DND-41 (cell line): ENCODE results near the gene APOL3.
A peak's percentile ranks its signal among the peaks of the same experiment; 100 is the strongest.
"Not testable (repeated sequence)": the region's sequence is repeated elsewhere in the genome, so short reads cannot be mapped to it uniquely, and the experiment has no call there.

ENCODE experiments used
- ATAC-seq: fragments of 200-7000 bp; cut with Tn5 transposase; 3 replicates; pipeline ENCODE4 v1.9.1; 2021; ENCODE audit warnings: low read depth; ENCODE audit not compliant: insufficient read depth
- DNase-seq: peaks from one replicate; pipeline ENCODE4 v3.0.0-alpha.2; 2020
- H2AFZ ChIP-seq: 2 replicates; pipeline ENCODE4 v1.6.0; 2012; ENCODE audit warnings: low read depth, low read length
- H3K27ac ChIP-seq: 2 replicates; pipeline ENCODE4 v1.5.1; 2012; ENCODE audit warnings: low read length, inconsistent platforms
- H3K27me3 ChIP-seq: fragments of 200-600 bp; sonication (generic); 2 replicates; pipeline ENCODE4 v1.6.0; 2012; ENCODE audit warnings: low read length, mild to moderate bottlenecking, inconsistent platforms; ENCODE audit not compliant: insufficient read depth, poor library complexity
- H3K36me3 ChIP-seq: 2 replicates; pipeline ENCODE4 v1.5.1; 2012; ENCODE audit warnings: low read length, inconsistent platforms; ENCODE audit not compliant: insufficient read depth
- H3K4me1 ChIP-seq: 2 replicates; pipeline ENCODE4 v1.5.1; 2012; ENCODE audit warnings: mild to moderate bottlenecking, low read length; ENCODE audit not compliant: insufficient read depth
- H3K4me2 ChIP-seq: 2 replicates; pipeline ENCODE4 v1.6.0; 2012; ENCODE audit warnings: mild to moderate bottlenecking, moderate library complexity, low read length, inconsistent platforms; ENCODE audit not compliant: insufficient read depth
- H3K4me3 ChIP-seq, 2 experiments: fragments of 200-600 bp in 1 of 2; shearing (Covaris generic) in 1 of 2; 2 replicates each; pipeline ENCODE4 v1.5.1; 2012 to 2016; ENCODE audit warnings: inconsistent platforms in 2 of 2, low read length in 2 of 2, mild to moderate bottlenecking in 2 of 2, low read depth in 1 of 2, moderate library complexity in 1 of 2
- H3K79me2 ChIP-seq: 2 replicates; pipeline ENCODE4 v1.6.0; 2012; ENCODE audit warnings: low read length, inconsistent platforms; ENCODE audit not compliant: insufficient read depth
- H3K9ac ChIP-seq: 2 replicates; pipeline ENCODE4 v1.6.0; 2012; ENCODE audit warnings: low read depth, mild to moderate bottlenecking, inconsistent platforms, low read length, moderate library complexity
- H3K9me3 ChIP-seq: 2 replicates; pipeline ENCODE4 v1.5.1; 2012; ENCODE audit warnings: low read length, moderate library complexity, mild to moderate bottlenecking, inconsistent platforms; ENCODE audit not compliant: insufficient read depth, severe bottlenecking
- H4K20me1 ChIP-seq: 2 replicates; pipeline ENCODE4 v1.6.0; 2012; ENCODE audit warnings: low read length; ENCODE audit not compliant: insufficient read depth
- CTCF ChIP-seq: IDR thresholded peaks from 2 replicates; pipeline ENCODE4 v1.5.1; 2012; ENCODE audit warnings: borderline replicate concordance, low read length, moderate library complexity, mild to moderate bottlenecking; ENCODE audit not compliant: poor library complexity, severe bottlenecking; ENCODE audit errors: extremely low read depth
- EZH2 ChIP-seq: IDR thresholded peaks from 3 replicates; pipeline ENCODE4 v1.6.1; 2012; ENCODE audit warnings: borderline replicate concordance, low read depth, mild to moderate bottlenecking, moderate library complexity, low read length, inconsistent platforms; ENCODE audit not compliant: severe bottlenecking

APOL3 gene

GRCh38 chr22:36191106-36191836 is 30.7 kb upstream of the APOL3 start:
- Histone ChIP-seq H3K4me3 (no peak overlapping the region), H3K27me3 (no peaks in the 10 kb centered on the region), H3K27ac (no peak overlapping the region), H3K4me1 (no peaks in the 10 kb centered on the region), H2AFZ (no peak overlapping the region), H3K9me3 (no peaks in the 10 kb centered on the region), H3K36me3 (no peaks in the 10 kb centered on the region), H3K9ac (no peak overlapping the region), H3K4me2 (no peak overlapping the region), H4K20me1 (no peaks in the 10 kb centered on the region), H3K79me2 (no peaks in the 10 kb centered on the region)
- DNase-seq (no peak), ATAC-seq (no peak)
- no peak for TF ChIP-seq CTCF
- no peak for TF ChIP-seq EZH2

GRCh38 chr22:36187862-36188261 is 27.3 kb upstream of the APOL3 start:
- not testable (repeated sequence) for H3K4me2 ChIP-seq, H3K27ac ChIP-seq, H3K9me3 ChIP-seq, H4K20me1 ChIP-seq, DNase-seq, H3K4me1 ChIP-seq, ATAC-seq, H3K4me3 ChIP-seq, H3K36me3 ChIP-seq, H3K9ac ChIP-seq, H3K27me3 ChIP-seq, H2AFZ ChIP-seq, H3K79me2 ChIP-seq

- no peak for DNase-seq
- H3K4me1 ChIP-seq = no peaks in the 10 kb centered on the region
Observed at GRCh38 chr22:36185828-36186624, 25.5 kb upstream of the APOL3 start.

More at GRCh38 chr22:36185828-36186624, 25.5 kb upstream of the APOL3 start:
- no peak for TF ChIP-seq EZH2
- peak; percentile 25 for TF ChIP-seq CTCF
- no peak overlapping the region for H3K27ac ChIP-seq
- no peaks in the 10 kb centered on the region for H3K79me2 ChIP-seq
- no peaks in the 10 kb centered on the region for H3K27me3 ChIP-seq
- no peak overlapping the region for H2AFZ ChIP-seq
- H3K4me2 ChIP-seq = no peak overlapping the region
- H3K4me3 ChIP-seq = no peak overlapping the region
- H3K9ac ChIP-seq = no peak overlapping the region
- no peak for ATAC-seq
- H4K20me1 ChIP-seq = no peaks in the 10 kb centered on the region
- no peaks in the 10 kb centered on the region for H3K36me3 ChIP-seq
- H3K9me3 ChIP-seq = no peaks in the 10 kb centered on the region
